ENCODE measurements around the gene RRP1. TPM values are rescaled to one million over a fixed set of nuclear protein-coding genes. Genes with fewer than 3 reads are reported as not detected.
A peak's percentile ranks its signal among the peaks of the same experiment; 100 is the strongest.

RRP1 gene
- polyA plus RNA-seq, 1 experiment = 8.2 TPM

DNA sequence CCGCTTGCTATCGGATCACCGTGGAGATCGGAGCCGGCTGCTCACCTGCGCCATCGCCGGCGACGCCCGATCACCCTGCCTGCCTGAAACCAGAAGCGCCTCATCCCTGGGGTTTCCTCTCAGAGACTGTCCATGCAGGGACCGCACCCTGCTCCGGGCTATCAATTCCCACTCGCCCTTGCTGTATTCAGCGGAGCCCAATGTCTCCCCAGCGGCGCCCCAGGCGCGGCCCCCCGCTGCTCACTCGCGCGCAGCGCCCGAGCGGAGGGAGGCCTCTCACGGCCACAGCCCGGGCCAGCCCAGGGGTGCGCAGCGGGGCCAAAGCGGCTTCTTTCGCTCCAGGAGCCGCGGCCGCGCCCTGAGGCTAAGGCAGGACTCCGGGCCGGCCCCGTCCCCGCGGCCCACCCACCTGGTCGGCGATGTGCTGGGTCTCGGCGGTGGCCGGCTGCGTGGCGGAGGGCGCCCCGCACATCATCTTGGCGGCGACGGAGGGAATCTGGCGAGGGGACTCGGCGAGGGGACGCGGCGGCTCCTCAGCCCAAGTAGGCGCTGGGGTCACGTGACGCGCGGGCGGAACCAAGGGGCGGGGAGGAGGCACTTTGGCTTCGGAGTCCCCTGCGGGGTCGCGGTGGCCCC lies 13.5 kb upstream of the RRP1 start, which contains the start of gene CSTB:
CSTB (minus strand) TSS at position 514 of the 636 bp plus-strand sequence; CDS start at position 475, 39 bp downstream.
- no peaks in the 10 kb centered on the region for H3K27me3 ChIP-seq (ENCODE audit: control insufficient read depth, insufficient read depth, low read length)
- POLR2A ChIA-PET = no interaction called here
- TF ChIP-seq, protein P1, sequence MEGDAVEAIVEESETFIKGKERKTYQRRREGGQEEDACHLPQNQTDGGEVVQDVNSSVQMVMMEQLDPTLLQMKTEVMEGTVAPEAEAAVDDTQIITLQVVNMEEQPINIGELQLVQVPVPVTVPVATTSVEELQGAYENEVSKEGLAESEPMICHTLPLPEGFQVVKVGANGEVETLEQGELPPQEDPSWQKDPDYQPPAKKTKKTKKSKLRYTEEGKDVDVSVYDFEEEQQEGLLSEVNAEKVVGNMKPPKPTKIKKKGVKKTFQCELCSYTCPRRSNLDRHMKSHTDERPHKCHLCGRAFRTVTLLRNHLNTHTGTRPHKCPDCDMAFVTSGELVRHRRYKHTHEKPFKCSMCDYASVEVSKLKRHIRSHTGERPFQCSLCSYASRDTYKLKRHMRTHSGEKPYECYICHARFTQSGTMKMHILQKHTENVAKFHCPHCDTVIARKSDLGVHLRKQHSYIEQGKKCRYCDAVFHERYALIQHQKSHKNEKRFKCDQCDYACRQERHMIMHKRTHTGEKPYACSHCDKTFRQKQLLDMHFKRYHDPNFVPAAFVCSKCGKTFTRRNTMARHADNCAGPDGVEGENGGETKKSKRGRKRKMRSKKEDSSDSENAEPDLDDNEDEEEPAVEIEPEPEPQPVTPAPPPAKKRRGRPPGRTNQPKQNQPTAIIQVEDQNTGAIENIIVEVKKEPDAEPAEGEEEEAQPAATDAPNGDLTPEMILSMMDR (IDR thresholded peaks at IDR 0.05; ENCODE audit: low read depth, low read length) = no peak
- H3K4me3 ChIP-seq (ENCODE audit: low read depth, low read length) = peak within 1 kb of the TSS; percentile 67
- no peak for DNase-seq (ENCODE audit: low read depth, low spot score)
- CTCF ChIA-PET = no interaction called here
- no peak within 1 kb of the TSS for H3K27ac ChIP-seq (ENCODE audit: low read depth, low read length)
- H3K9me3 ChIP-seq (ENCODE audit: control insufficient read depth, insufficient read depth, low read length) = no peaks in the 10 kb centered on the region; the same call in 1 of the 2 replicates

DNA sequence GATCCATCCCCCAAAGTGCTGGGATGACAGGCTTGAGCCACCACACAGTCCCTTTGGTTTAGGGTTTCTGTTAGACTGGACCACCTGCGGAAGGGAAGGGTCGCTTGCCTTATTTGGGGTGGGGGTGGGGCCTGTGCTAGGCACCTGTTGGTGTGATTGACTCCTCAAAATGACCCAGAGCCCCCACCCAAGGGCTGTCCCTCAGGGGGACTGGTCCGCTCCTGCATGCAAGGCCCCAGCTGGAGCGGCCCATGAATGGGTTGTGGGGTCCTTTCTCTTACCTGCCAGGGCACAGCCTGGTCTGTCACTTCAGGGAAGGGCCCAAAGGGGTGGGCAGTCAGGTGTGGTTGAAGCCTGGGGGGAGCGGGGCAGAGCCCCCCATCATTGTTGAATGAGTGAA lies 11.4 kb upstream of the RRP1 start:
- Histone ChIP-seq H3K27me3 (ENCODE audit: control insufficient read depth, insufficient read depth, low read length) (no peaks in the 10 kb centered on the region), H3K9me3 (ENCODE audit: control insufficient read depth, insufficient read depth, low read length) (no peaks in the 10 kb centered on the region), H3K4me3 (ENCODE audit: low read depth, low read length) (no peak overlapping the region), H3K27ac (ENCODE audit: low read depth, low read length) (no peak overlapping the region)
- ChIA-PET CTCF (no interaction called here), POLR2A (interaction anchor here (0.7 kb wide), 1 partner anchor 106 kb away, joined by 4 read pairs; no protein-coding TSS in a partner anchor)
- TF ChIP-seq, protein P1 (IDR thresholded peaks at IDR 0.05; ENCODE audit: low read depth, low read length) = no peak
- no peak for DNase-seq (ENCODE audit: low read depth, low spot score)

DNA sequence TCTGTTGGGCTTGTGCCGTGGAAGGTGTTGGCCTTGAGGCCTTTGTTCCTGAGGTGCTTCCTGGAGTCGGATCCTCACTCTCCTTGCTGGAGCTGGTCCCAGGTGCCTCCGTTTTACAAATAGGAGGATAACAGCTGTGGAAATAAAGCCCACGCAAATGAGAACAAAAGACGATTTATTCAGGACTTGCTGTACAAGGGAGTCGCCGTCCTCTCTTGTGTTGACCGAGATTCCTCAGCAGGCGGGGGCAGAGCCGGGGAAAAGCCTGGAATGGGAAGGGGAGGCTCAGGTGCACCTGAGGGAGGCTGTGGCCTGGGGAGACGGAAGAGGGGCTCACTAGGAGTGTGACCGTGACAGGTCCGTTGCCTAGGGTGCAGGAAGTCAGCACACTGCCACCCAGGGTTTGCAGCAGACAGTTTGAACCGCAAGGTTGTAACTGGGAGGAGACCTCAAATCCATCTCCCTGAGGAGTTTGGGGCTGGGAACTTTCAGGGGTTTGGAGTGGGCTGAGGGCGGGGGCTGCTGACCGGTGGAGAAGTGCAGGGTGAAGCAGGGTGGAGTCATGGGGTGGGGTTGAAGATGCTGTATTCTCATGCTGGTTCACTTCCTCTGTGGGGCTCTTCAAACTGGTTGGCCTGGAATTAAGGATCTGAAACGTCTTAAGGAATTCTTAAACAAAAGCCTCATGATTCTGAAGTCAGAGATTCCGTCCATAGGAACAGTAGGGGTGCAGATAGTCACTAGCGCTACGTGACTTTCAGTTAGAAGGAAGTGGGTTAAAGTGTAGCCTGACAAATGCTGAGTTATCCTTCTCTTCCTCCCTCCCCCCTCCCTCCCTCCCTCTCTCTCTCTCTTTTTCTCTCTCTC lies 10.7 kb upstream of the RRP1 start:
- TF ChIP-seq, protein P1 (IDR thresholded peaks at IDR 0.05; ENCODE audit: low read depth, low read length) = no peak
- H3K9me3 ChIP-seq (ENCODE audit: control insufficient read depth, insufficient read depth, low read length) = no peaks in the 10 kb centered on the region
- no peak overlapping the region for H3K27ac ChIP-seq (ENCODE audit: low read depth, low read length)
- CTCF ChIA-PET = no interaction called here
- no peak for DNase-seq (ENCODE audit: low read depth, low spot score)
- H3K27me3 ChIP-seq (ENCODE audit: control insufficient read depth, insufficient read depth, low read length) = no peaks in the 10 kb centered on the region
- POLR2A ChIA-PET = no interaction called here
- H3K4me3 ChIP-seq (ENCODE audit: low read depth, low read length) = no peak overlapping the region

DNA sequence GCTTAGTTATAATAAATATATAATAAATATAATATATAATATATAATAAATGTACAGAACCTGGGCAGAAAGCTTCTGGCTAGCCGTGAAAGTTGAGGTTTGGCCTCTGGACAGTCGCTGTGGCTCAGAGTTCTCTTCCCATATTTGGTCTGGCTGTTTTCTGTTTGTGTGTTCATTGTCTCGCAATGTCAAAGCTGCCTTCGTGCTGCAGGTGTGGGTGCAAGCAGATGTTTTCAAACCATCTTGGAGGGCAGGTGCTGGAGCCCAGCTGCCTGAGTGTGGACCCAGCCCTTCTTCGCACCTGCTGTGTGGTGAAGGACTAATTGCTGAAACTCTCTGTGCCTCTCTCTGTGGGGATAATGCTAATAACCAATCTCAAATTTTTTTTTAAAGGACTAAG lies 9.7 kb upstream of the RRP1 start:
- Histone ChIP-seq H3K4me3 (ENCODE audit: low read depth, low read length) (no peak overlapping the region), H3K27ac (ENCODE audit: low read depth, low read length) (no peak overlapping the region), H3K9me3 (ENCODE audit: control insufficient read depth, insufficient read depth, low read length) (no peaks in the 10 kb centered on the region), H3K27me3 (ENCODE audit: control insufficient read depth, insufficient read depth, low read length) (no peaks in the 10 kb centered on the region)
- DNase-seq (ENCODE audit: low read depth, low spot score) = no peak
- CTCF ChIA-PET = no interaction called here
- TF ChIP-seq, protein P1 (IDR thresholded peaks at IDR 0.05; ENCODE audit: low read depth, low read length) = no peak
- POLR2A ChIA-PET = no interaction called here

DNA sequence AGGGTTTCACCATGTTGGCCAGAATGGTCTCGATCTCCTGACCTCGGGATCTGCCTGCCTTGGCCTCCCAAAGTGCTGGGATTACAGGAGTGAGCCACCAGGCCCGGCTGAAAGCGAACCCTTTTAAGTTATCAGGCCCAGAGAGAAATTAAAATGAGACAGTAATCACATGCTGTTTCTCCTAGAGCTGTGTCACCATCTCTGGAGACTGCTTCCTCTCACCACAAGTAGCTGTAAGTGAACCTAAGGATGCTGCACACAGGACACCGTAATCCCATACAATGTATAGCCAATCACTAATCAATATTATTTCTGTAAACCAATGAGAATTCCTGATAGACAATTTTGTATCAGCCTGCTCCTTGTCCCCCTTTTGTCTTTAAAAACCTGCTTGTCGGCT lies 7.5 kb upstream of the RRP1 start:
- CTCF ChIA-PET = no interaction called here
- TF ChIP-seq, protein P1 (IDR thresholded peaks at IDR 0.05; ENCODE audit: low read depth, low read length) = no peak
- no peak overlapping the region for H3K27ac ChIP-seq (ENCODE audit: low read depth, low read length)
- POLR2A ChIA-PET = no interaction called here
- H3K9me3 ChIP-seq (ENCODE audit: control insufficient read depth, insufficient read depth, low read length) = no peaks in the 10 kb centered on the region
- no peaks in the 10 kb centered on the region for H3K27me3 ChIP-seq (ENCODE audit: control insufficient read depth, insufficient read depth, low read length)
- DNase-seq (ENCODE audit: low read depth, low spot score) = no peak
- H3K4me3 ChIP-seq (ENCODE audit: low read depth, low read length) = no peak overlapping the region
